ENCODE data around the gene PPP2R3C.

GRCh38 chr14:35146711-35147149, 24.9 kb upstream of the PPP2R3C start:
- no peak for TF ChIP-seq POLR2A (IDR thresholded peaks at IDR 0.05; ENCODE audit: low read depth, low read length)
- TF ChIP-seq TAF1 (IDR thresholded peaks at IDR 0.05; ENCODE audit: borderline replicate concordance, low read depth, low read length) = no peak
- TF ChIP-seq POLR2AphosphoS5 (IDR thresholded peaks at IDR 0.05; ENCODE audit: low read depth, low read length) = no peak

Measured in GM12892 (cell line).